Gastrocnemius medialis (tissue), 4 donors: ENCODE measurements around the gene VPS45. TPM values are rescaled to one million over a fixed set of nuclear protein-coding genes. Genes with fewer than 3 reads are reported as not detected.

ENCODE experiments used
- ATAC-seq, 2 donors: fragments of 150-250 bp; one replicate each; pipeline ENCODE4 v1.9.1; 2016
- DNase-seq, 2 donors: peaks; one replicate each; pipeline ENCODE4 v3.0.0-alpha.2; 2019
- H3K27ac ChIP-seq, 4 donors: fragments of 200-600 bp; sonication (generic); 1 replicate in 1 of 4; 2 replicates in 3 of 4; pipeline ENCODE4 v1.5.1; 2016 to 2018; ENCODE audit warnings: mild to moderate bottlenecking in 2 of 4, moderate library complexity in 1 of 4
- H3K27me3 ChIP-seq, 3 donors: fragments of 200-600 bp; sonication (generic) in 2 of 3; 1 replicate in 1 of 3; 2 replicates in 2 of 3; pipeline versions ENCODE4 v1.5.1 to v1.6.0; 2016 to 2019; ENCODE audit warnings: mild to moderate bottlenecking in 1 of 3, moderate library complexity in 1 of 3
- H3K36me3 ChIP-seq, 2 donors: fragments of 200-600 bp; sonication (generic) in 1 of 2; one replicate each; pipeline ENCODE4 v1.5.1; 2017 to 2018
- H3K4me1 ChIP-seq, 2 donors: fragments of 200-600 bp; sonication (generic) in 1 of 2; one replicate each; pipeline ENCODE4 v1.5.1; 2016 to 2017; ENCODE audit warnings: mild to moderate bottlenecking in 2 of 2
- H3K4me3 ChIP-seq, 4 donors: fragments of 200-600 bp; sonication (generic) in 3 of 4; 1 replicate in 1 of 4; 2 replicates in 3 of 4; pipeline ENCODE4 v1.5.1; 2016 to 2019; ENCODE audit warnings: mild to moderate bottlenecking in 2 of 4
- H3K9me3 ChIP-seq, 3 donors: fragments of 200-600 bp; sonication (generic) in 2 of 3; 1 replicate in 1 of 3; 2 replicates in 2 of 3; pipeline ENCODE4 v1.5.1; 2016 to 2019
- CTCF ChIP-seq, 5 experiments: fragments of 450-650 bp in 3 of 5; fragments of 200-600 bp in 2 of 5; sonication (generic) in 2 of 5; IDR thresholded peaks in 4 of 5; conservative IDR thresholded peaks in 1 of 5; 1 replicate in 4 of 5; 2 replicates in 1 of 5; pipeline ENCODE4 v1.5.1; 2016 to 2019; ENCODE audit warnings: antibody characterized with exemption in 5 of 5, mild to moderate bottlenecking in 3 of 5, moderate library complexity in 3 of 5
- POLR2A ChIP-seq, 2 donors: fragments of 450-650 bp; IDR thresholded peaks; one replicate each; pipeline ENCODE4 v1.6.1; 2017; ENCODE audit warnings: antibody characterized with exemption in 2 of 2, mild to moderate bottlenecking in 2 of 2, moderate library complexity in 2 of 2
- in situ Hi-C, 4 donors: fragments of 200-750 bp; cut with MboI; loops; one replicate each; pipeline versions ENCODE4 v1.15.0 to v1.8.0; 2017; ENCODE audit warnings: low sequenced_read_pairs in 4 of 4
- intact Hi-C: fragments of 100-400 bp; cut with DNase I; formaldehyde crosslinking; loops from one replicate; pipeline ENCODE4 v1.15.1; 2023; ENCODE audit warnings: low total_unique reads
- total RNA-seq, 4 donors: library from RNA; depleted of rRNA; stranded (reverse); fragments of >200 nt; gene quantifications; one replicate each; pipeline versions ENCODE4 v1.1.0 to v1.2.3, GENCODE V29; 2016

The VPS45 gene
- total RNA-seq, 4 donors from 2014 or later: 17.0 to 30.3 (median 24.7) TPM

DNA sequence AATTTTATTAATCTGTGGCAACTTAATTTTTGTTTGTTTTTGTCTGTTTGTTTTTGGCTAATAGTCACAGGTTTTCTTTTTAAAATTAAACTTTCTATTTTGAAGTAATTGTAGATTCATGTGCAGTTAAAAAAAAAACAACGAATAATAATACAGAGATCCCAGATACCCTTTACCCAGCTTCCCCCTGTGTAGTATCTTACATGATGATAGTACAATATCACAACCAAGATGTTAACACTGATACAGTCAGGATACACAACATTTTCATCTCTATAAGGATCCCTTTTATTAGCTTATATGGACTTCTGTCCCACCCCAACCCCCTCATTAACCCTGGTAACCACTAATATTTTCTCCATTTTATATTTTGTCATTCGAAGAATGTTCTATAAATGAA, 5.9 kb downstream of the VPS45 start:
- DNase-seq (no peak), ATAC-seq (no peak)
- TF ChIP-seq POLR2A (IDR thresholded peaks at IDR 0.05) (no peak), CTCF (IDR thresholded peaks at IDR 0.05 in 4 of 5, conservative IDR thresholded peaks at IDR 0.05 in 1 of 5) (no peak)
- in situ Hi-C loops (loop anchor here in 3 of 4 donors (5.0 to 10.0 kb wide), 2 partner anchors 94 to 101 kb away; no protein-coding TSS in a partner anchor), intact Hi-C loops (loop anchor here (1.0 kb wide), 1 partner anchor 96 kb away; no protein-coding TSS in a partner anchor)
- Histone ChIP-seq H3K36me3 (peaks cover 0 to 58% of the 10 kb centered on the region in 2 donors), H3K27me3 (no peaks in the 10 kb centered on the region), H3K4me1 (peaks cover 0 to 7% of the 10 kb centered on the region in 2 donors), H3K27ac (no peak overlapping the region), H3K9me3 (no peaks in the 10 kb centered on the region), H3K4me3 (no peak overlapping the region)

- H3K4me1 ChIP-seq: peaks cover 0 to 10% of the 10 kb centered on the region in 2 donors
- peaks cover 0 to 70% of the 10 kb centered on the region in 2 donors for H3K36me3 ChIP-seq
These were observed 8.5 kb downstream of the VPS45 start for GRCh38 chr1:150076066-150076465.

DNA sequence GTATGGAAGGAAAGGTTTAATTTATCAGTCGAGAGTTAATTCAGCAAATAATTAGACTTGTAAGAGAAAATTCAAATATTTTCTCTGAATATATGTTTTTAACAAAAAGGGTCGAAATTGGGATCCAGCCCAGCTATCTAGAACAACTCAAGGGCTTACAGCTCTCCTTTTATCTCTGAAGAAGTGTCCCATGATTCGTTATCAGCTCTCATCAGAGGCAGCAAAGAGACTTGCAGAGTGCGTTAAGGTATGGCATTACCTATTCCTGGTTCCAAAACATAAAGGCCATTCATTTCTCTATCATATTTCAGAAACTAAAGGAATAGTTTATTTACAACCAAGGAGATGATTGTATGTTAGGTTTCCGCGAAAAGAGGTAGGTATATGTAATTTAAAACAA, 9.4 kb downstream of the VPS45 start:
- H3K27me3 ChIP-seq: no peaks in the 10 kb centered on the region
- intact Hi-C loops (no loop called here), in situ Hi-C loops (loop anchor here in 2 of 4 donors (5.0 to 10.0 kb wide), 2 partner anchors 90 to 98 kb away; no protein-coding TSS in a partner anchor)
- H3K4me3 ChIP-seq: no peak overlapping the region
- no peaks in the 10 kb centered on the region for H3K9me3 ChIP-seq
- TF ChIP-seq POLR2A (IDR thresholded peaks at IDR 0.05): no peak
- TF ChIP-seq CTCF (IDR thresholded peaks at IDR 0.05 in 4 of 5, conservative IDR thresholded peaks at IDR 0.05 in 1 of 5): no peak
- H3K27ac ChIP-seq: no peak overlapping the region
- DNase-seq (no peak), ATAC-seq (no peak)
- H3K36me3 ChIP-seq: peaks cover 0 to 76% of the 10 kb centered on the region in 2 donors
- peaks cover 0 to 13% of the 10 kb centered on the region in 2 donors for H3K4me1 ChIP-seq

More at GRCh38 chr1:150076066-150076465, 8.5 kb downstream of the VPS45 start:
- Histone ChIP-seq H3K27me3 (no peaks in the 10 kb centered on the region), H3K27ac (no peak overlapping the region), H3K9me3 (no peaks in the 10 kb centered on the region), H3K4me3 (no peak overlapping the region)
- in situ Hi-C loops: loop anchor here in 2 of 4 donors (5.0 to 10.0 kb wide), 2 partner anchors 91 to 99 kb away; no protein-coding TSS in a partner anchor
- intact Hi-C loops: no loop called here
- ATAC-seq: no peak
- TF ChIP-seq POLR2A (IDR thresholded peaks at IDR 0.05): no peak
- TF ChIP-seq CTCF (IDR thresholded peaks at IDR 0.05 in 4 of 5, conservative IDR thresholded peaks at IDR 0.05 in 1 of 5): no peak
- DNase-seq: no peak

DNA sequence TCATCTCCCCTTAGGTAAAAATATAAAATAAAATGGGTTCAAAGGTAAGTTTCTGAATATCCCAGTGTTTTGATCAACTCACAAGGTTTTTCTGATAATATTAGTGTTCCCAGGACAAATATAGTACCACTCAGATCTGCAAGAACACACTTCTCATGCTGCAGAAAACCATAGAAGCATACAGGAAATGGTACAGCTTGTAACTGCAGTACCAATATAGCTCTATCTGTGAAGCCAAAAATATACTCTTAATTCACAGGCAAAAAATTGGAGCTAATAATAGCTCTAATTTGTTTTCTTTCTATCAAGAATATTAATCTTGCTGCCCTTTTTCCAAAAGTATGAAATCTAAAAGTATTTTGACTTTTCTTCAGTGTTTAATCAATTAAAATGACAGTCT, 13.2 kb downstream of the VPS45 start:
- in situ Hi-C loops: no loop called here
- Histone ChIP-seq H3K4me1 (peaks cover 0 to 13% of the 10 kb centered on the region in 2 donors), H3K9me3 (no peaks in the 10 kb centered on the region), H3K27me3 (no peaks in the 10 kb centered on the region), H3K4me3 (no peak overlapping the region), H3K27ac (peak overlapping the region in 2 of 4 donors; percentile 17 to 45), H3K36me3 (peaks cover 0 to 86% of the 10 kb centered on the region in 2 donors)
- no peak for ATAC-seq
- no peak for TF ChIP-seq CTCF (IDR thresholded peaks at IDR 0.05 in 4 of 5, conservative IDR thresholded peaks at IDR 0.05 in 1 of 5)
- TF ChIP-seq POLR2A (IDR thresholded peaks at IDR 0.05): no peak
- intact Hi-C loops: no loop called here
- DNase-seq: no peak

DNA sequence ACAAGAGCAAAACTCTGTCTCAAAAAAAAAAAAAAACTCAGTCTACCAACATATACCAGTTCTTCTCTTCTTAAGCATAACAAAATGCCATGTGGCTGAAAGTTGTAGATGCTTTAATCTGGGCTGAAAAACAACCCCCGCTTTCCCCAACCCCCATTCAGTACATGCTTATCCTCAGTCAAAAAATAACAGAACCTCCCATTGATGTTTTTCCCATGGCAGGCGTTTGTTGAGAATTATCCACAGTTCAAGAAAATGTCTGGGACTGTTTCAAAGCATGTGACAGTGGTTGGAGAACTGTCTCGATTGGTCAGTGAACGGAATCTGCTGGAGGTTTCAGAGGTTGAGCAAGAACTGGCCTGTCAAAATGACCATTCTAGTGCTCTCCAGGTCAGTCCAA, 14.9 kb downstream of the VPS45 start:
- Histone ChIP-seq H3K36me3 (peaks cover 0 to 85% of the 10 kb centered on the region in 2 donors), H3K9me3 (no peaks in the 10 kb centered on the region), H3K4me1 (peaks cover 0 to 13% of the 10 kb centered on the region in 2 donors), H3K27ac (no peak overlapping the region), H3K4me3 (no peak overlapping the region), H3K27me3 (no peaks in the 10 kb centered on the region)
- TF ChIP-seq CTCF (IDR thresholded peaks at IDR 0.05 in 4 of 5, conservative IDR thresholded peaks at IDR 0.05 in 1 of 5) (no peak), POLR2A (IDR thresholded peaks at IDR 0.05) (no peak)
- in situ Hi-C loops: no loop called here
- intact Hi-C loops: no loop called here
- DNase-seq (no peak), ATAC-seq (no peak)
